PFSK-1 (cell line): Measurements from ENCODE around the gene PIRT.

ENCODE experiments used
- FOXP2 ChIP-seq: optimal IDR thresholded peaks from 2 replicates; pipeline ENCODE3; 2011; ENCODE audit warnings: borderline replicate concordance, control low read depth, inconsistent platforms; ENCODE audit not compliant: insufficient read depth; ENCODE audit errors: extremely low read length, extremely low read depth
- POLR2AphosphoS5 ChIP-seq: IDR thresholded peaks from 2 replicates; pipeline ENCODE4 v1.6.1; 2012; ENCODE audit warnings: low read depth, mild to moderate bottlenecking, control low read depth, low read length, moderate library complexity
- REST ChIP-seq, 2 experiments: IDR thresholded peaks; 2 replicates each; pipeline versions ENCODE4 v1.6.1 to v1.8.0; 2011 to 2012; ENCODE audit warnings: low read depth in 2 of 2, low read length in 2 of 2, control low read depth in 1 of 2, inconsistent platforms in 1 of 2, mild to moderate bottlenecking in 1 of 2, moderate library complexity in 1 of 2; ENCODE audit not compliant: insufficient read depth in 1 of 2
- SIN3A ChIP-seq: IDR thresholded peaks from 2 replicates; pipeline ENCODE4 v1.6.1; 2012; ENCODE audit warnings: mild to moderate bottlenecking, low read length, moderate library complexity, borderline replicate concordance; ENCODE audit not compliant: insufficient read depth
- TAF1 ChIP-seq: IDR thresholded peaks from 2 replicates; pipeline ENCODE4 v1.6.1; 2012; ENCODE audit warnings: low read length, control low read depth, borderline replicate concordance; ENCODE audit not compliant: insufficient read depth

- TF ChIP-seq REST (IDR thresholded peaks at IDR 0.05; ENCODE audit: insufficient read depth in 1 of 2, low read depth in 2 of 2, low read length in 2 of 2) (no peak), POLR2AphosphoS5 (no peak), TAF1 (no peak), SIN3A (no peak), FOXP2 (no peak)
These were observed 7.5 kb upstream of the PIRT start for GRCh38 chr17:10845388-10845751.
